ENCODE measurements around the gene DRD4. TPM values are rescaled to one million over a fixed set of nuclear protein-coding genes. Genes with fewer than 3 reads are reported as not detected.

DRD4 gene
- total RNA-seq, 1 experiment from 2014 or later: 0.44 TPM

DNA sequence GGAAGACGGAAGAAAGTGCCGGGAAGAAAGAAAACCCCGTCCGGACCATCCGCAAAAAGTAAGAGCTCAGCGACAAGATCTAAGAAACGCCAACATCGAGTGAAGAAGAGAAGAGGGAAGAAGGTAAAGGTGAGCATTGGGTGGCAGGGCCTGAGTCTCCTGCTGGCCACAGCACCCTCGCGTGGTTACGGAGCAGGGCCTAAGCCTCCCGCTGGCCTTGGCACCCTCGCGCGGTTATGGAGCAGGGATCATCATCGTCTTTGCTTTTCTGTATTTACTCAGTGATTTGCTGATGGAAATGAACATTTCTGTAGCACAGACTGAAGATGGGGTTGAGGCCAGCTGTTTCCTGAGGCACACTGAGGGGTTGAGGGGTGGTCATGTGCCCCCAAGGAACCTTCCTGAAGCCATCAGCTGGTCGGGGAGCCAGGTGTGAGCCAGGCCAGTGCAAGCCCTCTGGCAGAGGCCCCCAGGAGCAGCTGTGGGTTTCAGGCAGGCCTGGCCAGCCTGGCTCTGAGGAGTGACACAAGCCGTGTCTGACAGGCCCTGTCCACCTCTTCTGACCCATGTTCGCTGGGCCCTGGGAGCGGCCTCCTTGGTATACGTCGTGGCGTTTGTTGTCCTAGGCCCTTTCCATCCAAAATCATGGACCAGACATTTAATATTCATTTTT is 35.4 kb upstream of the DRD4 start:
- H3K4me3 Mint-ChIP-seq (ENCODE audit: unreplicated experiment): no peak overlapping the region
- no peaks in the 10 kb centered on the region for H3K27me3 Mint-ChIP-seq (ENCODE audit: insufficient read depth, unreplicated experiment)
- intact Hi-C loops (cut with micrococcal nuclease): no loop called here
- no peaks in the 10 kb centered on the region for H3K9me3 Mint-ChIP-seq (ENCODE audit: unreplicated experiment)
- no peaks in the 10 kb centered on the region for H3K4me1 Mint-ChIP-seq (ENCODE audit: insufficient read depth, unreplicated experiment)
- TF ChIP-seq, protein P1, sequence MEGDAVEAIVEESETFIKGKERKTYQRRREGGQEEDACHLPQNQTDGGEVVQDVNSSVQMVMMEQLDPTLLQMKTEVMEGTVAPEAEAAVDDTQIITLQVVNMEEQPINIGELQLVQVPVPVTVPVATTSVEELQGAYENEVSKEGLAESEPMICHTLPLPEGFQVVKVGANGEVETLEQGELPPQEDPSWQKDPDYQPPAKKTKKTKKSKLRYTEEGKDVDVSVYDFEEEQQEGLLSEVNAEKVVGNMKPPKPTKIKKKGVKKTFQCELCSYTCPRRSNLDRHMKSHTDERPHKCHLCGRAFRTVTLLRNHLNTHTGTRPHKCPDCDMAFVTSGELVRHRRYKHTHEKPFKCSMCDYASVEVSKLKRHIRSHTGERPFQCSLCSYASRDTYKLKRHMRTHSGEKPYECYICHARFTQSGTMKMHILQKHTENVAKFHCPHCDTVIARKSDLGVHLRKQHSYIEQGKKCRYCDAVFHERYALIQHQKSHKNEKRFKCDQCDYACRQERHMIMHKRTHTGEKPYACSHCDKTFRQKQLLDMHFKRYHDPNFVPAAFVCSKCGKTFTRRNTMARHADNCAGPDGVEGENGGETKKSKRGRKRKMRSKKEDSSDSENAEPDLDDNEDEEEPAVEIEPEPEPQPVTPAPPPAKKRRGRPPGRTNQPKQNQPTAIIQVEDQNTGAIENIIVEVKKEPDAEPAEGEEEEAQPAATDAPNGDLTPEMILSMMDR (IDR thresholded peaks at IDR 0.05; ENCODE audit: unreplicated experiment): no peak
- no TSS peak for BruUV-seq (replicated peaks)
- DNase-seq (ENCODE audit: unreplicated experiment): no peak
- peaks cover 70% of the 10 kb centered on the region for H3K36me3 Mint-ChIP-seq (ENCODE audit: insufficient read depth, unreplicated experiment)
- ChIA-PET CTCF (no interaction called here), POLR2A (no interaction called here)
- H3K27ac Mint-ChIP-seq (ENCODE audit: low read depth, unreplicated experiment): no peak overlapping the region

DNA sequence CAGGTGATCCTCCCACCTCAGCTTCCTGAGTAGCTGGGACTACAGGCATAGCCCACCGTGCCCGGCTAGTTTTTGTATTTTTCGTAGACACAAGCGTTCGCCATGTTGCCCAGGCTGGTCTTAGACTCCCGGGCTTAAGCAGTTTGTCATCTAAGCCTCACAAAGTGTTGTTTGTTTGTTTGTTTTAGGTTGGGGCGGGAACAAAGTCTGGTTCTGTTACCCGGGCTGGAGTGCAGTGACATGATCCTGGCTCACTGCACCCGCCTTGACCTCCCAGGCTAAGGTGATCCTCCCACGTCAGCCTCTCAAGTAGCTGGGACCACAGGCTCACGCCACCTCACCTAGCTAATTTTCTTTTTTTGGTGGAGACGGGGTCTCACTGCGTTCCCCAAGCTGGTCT is 33.9 kb upstream of the DRD4 start:
- DNase-seq (ENCODE audit: unreplicated experiment): no peak
- Mint-ChIP-seq H3K36me3 (ENCODE audit: insufficient read depth, unreplicated experiment) (peaks cover 75% of the 10 kb centered on the region), H3K9me3 (ENCODE audit: unreplicated experiment) (no peaks in the 10 kb centered on the region), H3K4me1 (ENCODE audit: insufficient read depth, unreplicated experiment) (no peaks in the 10 kb centered on the region), H3K27me3 (ENCODE audit: insufficient read depth, unreplicated experiment) (no peaks in the 10 kb centered on the region), H3K4me3 (ENCODE audit: unreplicated experiment) (no peak overlapping the region), H3K27ac (ENCODE audit: low read depth, unreplicated experiment) (no peak overlapping the region)
- BruUV-seq (replicated peaks): no TSS peak
- TF ChIP-seq, protein P1 (IDR thresholded peaks at IDR 0.05; ENCODE audit: unreplicated experiment): no peak
- CTCF ChIA-PET: interaction anchor here (0.6 kb wide), 1 partner anchor 39 kb away, joined by 3 read pairs; no protein-coding TSS in a partner anchor
- POLR2A ChIA-PET: interaction anchor here (0.6 kb wide), 1 partner anchor 67 kb away, joined by 3 read pairs; no protein-coding TSS in a partner anchor
- intact Hi-C loops (cut with micrococcal nuclease): no loop called here

DNA sequence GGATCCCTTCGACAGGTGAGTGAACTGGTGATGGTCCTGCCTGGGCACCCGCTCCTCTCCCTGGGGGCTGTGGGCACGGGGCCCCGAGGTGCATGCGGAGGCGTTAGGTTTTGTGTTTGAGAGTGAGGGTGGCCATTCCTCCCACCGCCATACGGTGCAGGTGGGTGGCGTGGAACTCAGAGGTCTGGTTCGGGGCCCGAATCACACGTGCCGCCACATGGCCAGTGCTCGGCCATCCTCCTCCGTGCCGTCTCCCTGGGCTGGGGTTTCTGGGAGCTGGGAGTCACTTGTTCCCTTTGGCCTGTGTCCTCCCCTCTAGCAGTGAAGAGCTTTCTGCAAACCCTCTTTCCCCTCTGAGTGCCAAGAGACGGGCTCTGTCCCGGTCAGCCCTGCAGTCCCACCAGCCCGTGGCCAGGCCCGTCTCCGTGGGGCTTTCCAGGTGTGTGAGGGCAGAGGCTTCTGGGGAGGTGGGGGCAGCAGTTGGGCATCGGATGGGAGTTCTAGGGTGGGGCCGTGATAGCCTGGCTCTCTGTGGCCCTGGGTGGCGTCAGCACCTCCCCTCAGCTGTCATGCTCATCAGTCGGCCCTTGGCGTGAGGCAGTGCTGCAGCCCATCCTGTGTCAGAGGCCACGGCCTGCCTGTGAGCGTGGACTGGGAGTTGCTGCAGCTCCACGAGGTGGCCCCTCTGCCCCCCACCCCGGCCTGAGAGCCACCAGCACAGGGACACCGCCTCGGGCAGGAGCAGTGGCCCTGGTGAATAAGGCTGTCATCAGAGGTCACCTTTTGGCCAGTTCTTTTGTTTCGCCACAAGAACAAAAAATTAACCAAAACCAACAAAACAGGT is 31.6 kb upstream of the DRD4 start:
- Mint-ChIP-seq H3K4me3 (ENCODE audit: unreplicated experiment) (no peak overlapping the region), H3K4me1 (ENCODE audit: insufficient read depth, unreplicated experiment) (no peaks in the 10 kb centered on the region), H3K36me3 (ENCODE audit: insufficient read depth, unreplicated experiment) (peaks cover 62% of the 10 kb centered on the region), H3K27ac (ENCODE audit: low read depth, unreplicated experiment) (no peak overlapping the region), H3K9me3 (ENCODE audit: unreplicated experiment) (no peaks in the 10 kb centered on the region), H3K27me3 (ENCODE audit: insufficient read depth, unreplicated experiment) (no peaks in the 10 kb centered on the region)
- no peak for DNase-seq (ENCODE audit: unreplicated experiment)
- BruUV-seq (replicated peaks): no TSS peak
- CTCF ChIA-PET: interaction anchor here (1.4 kb wide), 1 partner anchor 8 kb away, joined by 4 read pairs; no protein-coding TSS in a partner anchor
- POLR2A ChIA-PET: interaction anchor here (1.4 kb wide), 1 partner anchor 27 kb away, joined by 9 read pairs; no protein-coding TSS in a partner anchor
- intact Hi-C loops (cut with micrococcal nuclease): no loop called here
- TF ChIP-seq, protein P1 (IDR thresholded peaks at IDR 0.05; ENCODE audit: unreplicated experiment): no peak

DNA sequence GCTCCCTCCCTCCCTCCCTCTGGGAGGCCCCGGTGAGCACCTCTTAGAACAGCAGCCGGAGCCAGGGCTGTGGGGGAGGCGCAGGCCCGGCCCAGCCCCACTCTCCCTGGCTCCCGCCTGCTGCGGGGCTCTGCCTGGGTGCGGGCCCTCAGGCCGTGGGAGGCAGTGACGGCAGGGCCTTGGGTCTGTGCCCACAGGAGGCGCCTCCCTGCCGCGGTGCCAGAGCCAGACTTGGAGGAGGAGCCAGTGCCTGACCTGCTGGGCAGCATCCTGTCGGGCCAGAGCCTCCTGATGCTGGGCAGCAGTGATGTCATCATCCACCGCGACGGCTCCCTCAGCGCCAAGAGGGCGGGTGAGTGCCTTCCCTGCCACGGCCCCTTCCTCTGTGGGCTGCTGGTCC is 30.8 kb upstream of the DRD4 start:
- peak; percentile 91 for DNase-seq (ENCODE audit: unreplicated experiment)
- no peaks in the 10 kb centered on the region for H3K4me1 Mint-ChIP-seq (ENCODE audit: insufficient read depth, unreplicated experiment)
- BruUV-seq (replicated peaks): no TSS peak
- intact Hi-C loops (cut with micrococcal nuclease): no loop called here
- ChIA-PET POLR2A (interaction anchor here (0.6 to 1.4 kb wide), 4 partner anchors 23 to 142 kb away, joined by 3 to 9 read pairs (median 4); no protein-coding TSS in a partner anchor), CTCF (no interaction called here)
- no peaks in the 10 kb centered on the region for H3K9me3 Mint-ChIP-seq (ENCODE audit: unreplicated experiment)
- H3K36me3 Mint-ChIP-seq (ENCODE audit: insufficient read depth, unreplicated experiment): peaks cover 61% of the 10 kb centered on the region
- no peaks in the 10 kb centered on the region for H3K27me3 Mint-ChIP-seq (ENCODE audit: insufficient read depth, unreplicated experiment)
- H3K4me3 Mint-ChIP-seq (ENCODE audit: unreplicated experiment): no peak overlapping the region
- no peak overlapping the region for H3K27ac Mint-ChIP-seq (ENCODE audit: low read depth, unreplicated experiment)
- TF ChIP-seq, protein P1 (IDR thresholded peaks at IDR 0.05; ENCODE audit: unreplicated experiment): no peak

All from MCF 10A (cell line).